Measurements from ENCODE around the gene PDGFB.

PDGFB gene

DNA sequence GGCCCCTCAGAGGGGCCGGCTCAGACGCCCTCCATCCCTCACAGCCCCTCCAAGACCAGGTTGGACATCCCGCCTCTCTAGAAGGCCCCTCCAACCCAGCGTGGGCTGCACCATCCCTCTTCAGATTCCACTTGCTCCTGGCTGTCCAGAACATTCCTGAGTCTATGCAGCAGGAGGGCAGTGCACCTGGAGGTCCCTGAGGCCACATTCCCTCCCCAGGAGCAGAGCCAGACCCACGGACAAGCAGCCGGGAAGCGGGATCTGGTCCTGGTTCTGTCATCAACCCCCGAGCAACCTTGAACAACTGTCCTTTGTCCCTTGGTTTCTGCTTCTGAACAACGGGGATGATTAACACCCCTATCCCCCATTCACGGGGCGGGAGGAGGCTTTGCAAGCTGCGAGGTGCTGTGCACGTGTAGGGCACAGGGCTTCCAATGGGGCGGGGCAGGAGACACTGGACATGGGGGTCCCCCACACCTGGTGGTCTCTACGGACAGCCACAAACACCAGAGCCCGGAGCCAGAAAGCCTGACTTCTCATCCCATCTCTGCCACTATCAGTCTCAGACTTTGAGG, 13.2 kb upstream of the PDGFB start:
- no peak for DNase-seq
- in situ Hi-C loops (cut with MboI; ENCODE audit: low pct_unique_long_range_greater_than_20kb, low sequenced_read_pairs), result no loop called here

DNA sequence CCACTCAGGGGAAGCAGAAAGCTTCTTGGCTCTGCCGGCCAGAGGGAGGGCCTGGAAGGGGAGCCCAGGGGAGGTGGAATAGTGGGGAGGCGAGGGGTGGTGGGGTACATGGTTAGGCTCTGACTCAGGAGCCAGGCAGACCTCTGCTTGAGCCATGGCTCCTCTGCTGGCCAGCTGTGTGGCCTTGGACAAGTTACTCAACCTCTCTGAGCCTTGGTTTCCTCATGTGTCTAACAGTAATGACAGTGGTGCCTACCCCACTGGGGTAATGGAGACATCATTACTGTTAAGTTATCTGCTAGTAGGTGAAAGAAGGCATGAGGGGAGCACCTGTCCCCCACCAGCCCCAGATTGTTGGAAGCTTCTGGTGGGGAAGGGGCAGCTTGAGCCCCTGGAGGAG, 12.2 kb upstream of the PDGFB start:
- DNase-seq, result no peak
- in situ Hi-C loops (cut with MboI; ENCODE audit: low pct_unique_long_range_greater_than_20kb, low sequenced_read_pairs), result no loop called here

DNA sequence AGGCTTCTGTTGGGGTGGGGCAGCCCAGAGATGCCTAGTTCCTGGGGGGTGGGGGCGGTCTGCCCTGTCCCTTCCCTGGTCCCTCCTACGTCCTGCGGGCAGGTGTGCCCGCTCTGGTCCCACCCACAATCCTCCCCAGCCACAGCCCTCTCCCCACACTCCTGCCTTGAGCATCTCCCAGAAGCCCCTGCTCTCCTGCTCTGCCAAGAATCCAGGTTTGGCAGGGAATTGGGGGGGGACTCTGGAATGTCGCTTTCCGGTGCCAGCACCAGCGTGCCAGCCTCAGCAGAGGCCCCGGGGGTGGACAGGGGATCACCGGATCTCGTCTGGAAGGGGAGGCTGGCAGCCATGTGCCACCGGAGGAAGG, 11.4 kb upstream of the PDGFB start:
- no peak for DNase-seq
- in situ Hi-C loops (cut with MboI; ENCODE audit: low pct_unique_long_range_greater_than_20kb, low sequenced_read_pairs), result no loop called here

DNA sequence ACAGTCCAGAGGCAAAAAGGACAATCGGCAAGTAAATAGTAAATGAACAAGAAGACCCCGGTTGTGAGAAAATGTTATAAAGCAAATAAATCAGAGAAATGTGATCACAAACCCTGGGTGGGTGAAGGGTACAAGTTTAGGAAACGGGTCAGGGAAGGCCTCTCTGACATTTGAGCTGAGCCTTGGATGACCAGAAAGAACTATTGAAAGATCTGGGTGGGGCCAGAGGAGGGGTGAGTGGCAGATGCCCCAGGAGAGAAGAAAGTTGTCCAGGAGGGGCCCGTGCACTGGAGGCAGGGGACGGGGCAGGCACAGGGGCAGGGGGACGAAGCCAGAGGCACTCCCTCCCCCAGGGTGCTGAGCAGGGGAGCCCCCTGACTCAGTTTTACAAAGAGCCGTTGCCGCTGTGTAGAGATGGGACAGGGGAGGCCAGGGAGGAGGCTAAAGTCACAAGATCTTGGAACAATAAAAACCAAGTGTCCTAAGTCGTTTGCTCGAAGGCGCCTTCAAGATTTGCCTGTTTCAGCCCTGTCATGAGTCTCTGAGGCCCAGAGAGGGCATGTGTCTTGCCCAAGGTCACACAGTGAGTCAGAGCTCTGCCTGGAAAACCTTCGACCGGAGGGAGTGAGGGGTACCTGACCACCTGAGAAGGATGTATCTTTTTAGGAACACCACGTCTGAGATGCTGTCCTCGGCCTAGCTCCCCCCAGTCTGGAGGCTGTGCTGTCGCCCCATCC, 10.8 kb upstream of the PDGFB start:
- DNase-seq, result no peak
- in situ Hi-C loops (cut with MboI; ENCODE audit: low pct_unique_long_range_greater_than_20kb, low sequenced_read_pairs), result no loop called here

DNA sequence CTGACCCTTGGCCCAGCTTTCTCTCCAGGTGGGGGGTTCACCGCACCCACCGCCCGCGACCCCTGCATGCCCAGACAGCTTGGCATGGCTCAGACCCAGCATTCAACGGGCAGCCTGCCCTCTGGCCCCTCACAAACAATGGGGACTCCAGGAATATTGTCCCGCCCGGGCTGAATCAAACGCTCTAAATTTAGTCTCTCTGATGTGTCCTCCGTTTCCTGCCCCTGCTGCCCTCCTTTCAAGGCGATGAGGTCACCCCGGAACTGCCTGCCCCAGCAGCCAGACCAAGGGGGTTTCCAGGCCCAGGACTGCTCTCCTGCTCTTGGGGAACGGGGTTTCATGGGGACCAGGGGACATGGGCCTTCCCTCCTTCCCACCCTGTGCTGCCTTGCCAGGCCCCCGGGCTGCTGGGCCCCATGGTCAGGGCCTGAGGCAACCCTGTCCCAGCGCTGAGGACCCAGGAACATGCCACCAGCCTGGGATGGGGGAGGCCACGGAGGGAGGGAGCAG, 10.1 kb upstream of the PDGFB start:
- in situ Hi-C loops (cut with MboI; ENCODE audit: low pct_unique_long_range_greater_than_20kb, low sequenced_read_pairs), result no loop called here

DNA sequence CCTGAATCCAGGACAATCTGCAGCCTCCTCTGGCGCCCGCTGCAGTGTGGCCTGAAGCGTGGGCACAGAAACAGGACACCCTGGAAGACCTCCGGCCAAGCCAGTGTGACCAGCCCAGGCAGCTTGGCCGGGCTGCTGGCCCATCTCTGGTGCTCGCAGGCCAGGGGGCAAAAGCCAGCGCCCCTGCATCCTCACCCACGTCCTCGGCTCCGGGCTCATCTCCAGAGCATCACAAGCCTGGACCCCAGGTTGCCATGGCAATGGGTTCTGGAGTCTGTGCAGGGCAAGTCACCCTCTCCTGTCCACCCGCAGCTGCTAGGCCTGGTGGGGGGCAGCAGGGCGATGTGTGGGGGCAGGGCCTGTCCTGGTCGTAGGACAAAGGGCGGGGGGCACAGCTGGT, 9.3 kb upstream of the PDGFB start:
- in situ Hi-C loops (cut with MboI; ENCODE audit: low pct_unique_long_range_greater_than_20kb, low sequenced_read_pairs), result no loop called here
- no peak for DNase-seq

More for the DNA sequence above, 10.1 kb upstream of the PDGFB start:
- no peak for DNase-seq

DNA sequence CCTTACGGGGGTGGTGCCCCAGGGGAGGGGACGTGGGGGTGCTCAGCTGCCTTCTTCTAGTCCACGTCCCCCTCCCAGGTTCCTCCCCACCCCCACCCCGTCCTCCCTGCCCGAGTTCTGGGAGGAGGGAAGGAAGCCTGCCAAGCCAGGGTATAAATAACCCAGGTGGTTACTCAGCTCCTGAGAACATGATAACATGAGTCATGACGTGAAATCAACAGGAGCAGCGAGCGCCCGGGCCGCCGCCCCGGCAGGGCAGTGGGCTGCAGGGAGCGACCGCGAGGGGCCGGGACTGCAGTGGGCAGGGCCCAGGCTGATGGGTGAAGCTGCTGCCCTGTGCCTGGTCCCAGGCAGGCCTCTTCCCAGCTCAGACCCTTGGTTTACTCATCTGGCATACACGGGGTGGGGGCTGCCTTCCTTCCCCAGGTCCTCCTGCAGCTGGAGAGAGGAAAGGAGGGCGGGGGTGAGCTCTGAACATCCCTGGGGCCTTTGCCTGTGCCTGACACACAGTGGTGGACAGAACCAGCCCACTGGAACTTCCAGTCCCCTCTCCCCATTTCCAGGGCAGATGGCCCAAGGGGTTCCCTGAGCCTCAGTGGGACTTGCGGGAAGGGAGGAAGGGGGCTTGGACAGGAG, 8.8 kb upstream of the PDGFB start:
- in situ Hi-C loops (cut with MboI; ENCODE audit: low pct_unique_long_range_greater_than_20kb, low sequenced_read_pairs), result no loop called here
- no peak for DNase-seq

DNA sequence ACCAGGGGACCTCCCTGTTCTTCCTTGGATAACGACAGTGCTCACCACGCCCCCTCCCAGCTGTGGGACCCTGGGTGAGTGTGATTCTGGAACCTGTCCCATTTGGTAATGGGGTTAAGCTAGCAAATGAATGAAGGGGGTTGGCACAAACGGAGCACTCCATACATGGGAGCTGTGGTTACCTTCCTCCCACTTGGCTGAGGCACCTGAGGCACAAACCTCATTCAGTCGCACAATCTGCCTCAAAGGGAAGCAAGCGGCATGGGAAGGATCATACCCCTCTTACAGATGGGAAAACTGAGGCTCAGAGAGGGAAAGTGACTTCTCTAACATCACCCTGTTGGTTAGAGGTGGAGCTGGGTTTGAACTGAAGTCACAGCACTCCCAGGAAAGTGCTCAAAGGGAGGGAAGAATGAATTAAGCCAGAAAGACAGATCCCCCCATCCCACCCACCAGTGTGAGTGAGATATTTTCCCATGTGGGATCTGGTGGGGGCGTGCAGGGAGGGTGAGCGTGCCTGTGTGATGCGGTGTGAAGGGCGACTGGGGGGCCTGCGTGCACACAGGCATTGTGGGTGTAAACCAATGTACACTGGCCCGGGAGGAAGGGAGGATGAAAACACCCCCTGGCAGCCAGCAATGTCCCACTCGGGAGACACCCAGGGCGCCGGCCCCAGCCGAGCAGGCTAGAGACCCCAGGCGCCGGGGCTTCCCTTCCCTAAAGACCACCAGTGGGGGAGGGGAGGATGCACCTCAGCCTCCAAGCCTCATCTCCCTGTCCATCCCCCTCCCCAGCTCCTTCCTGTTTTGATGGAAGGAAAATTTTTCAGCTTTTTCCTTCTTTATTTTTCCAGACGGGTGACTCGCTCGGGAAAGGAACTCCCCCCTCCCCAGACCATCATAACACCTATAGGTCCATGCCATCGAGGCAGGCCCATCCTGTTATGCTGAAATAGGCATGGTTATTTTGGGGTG, 8.0 kb upstream of the PDGFB start:
- no peak for DNase-seq
- in situ Hi-C loops (cut with MboI; ENCODE audit: low pct_unique_long_range_greater_than_20kb, low sequenced_read_pairs), result no loop called here

DNA sequence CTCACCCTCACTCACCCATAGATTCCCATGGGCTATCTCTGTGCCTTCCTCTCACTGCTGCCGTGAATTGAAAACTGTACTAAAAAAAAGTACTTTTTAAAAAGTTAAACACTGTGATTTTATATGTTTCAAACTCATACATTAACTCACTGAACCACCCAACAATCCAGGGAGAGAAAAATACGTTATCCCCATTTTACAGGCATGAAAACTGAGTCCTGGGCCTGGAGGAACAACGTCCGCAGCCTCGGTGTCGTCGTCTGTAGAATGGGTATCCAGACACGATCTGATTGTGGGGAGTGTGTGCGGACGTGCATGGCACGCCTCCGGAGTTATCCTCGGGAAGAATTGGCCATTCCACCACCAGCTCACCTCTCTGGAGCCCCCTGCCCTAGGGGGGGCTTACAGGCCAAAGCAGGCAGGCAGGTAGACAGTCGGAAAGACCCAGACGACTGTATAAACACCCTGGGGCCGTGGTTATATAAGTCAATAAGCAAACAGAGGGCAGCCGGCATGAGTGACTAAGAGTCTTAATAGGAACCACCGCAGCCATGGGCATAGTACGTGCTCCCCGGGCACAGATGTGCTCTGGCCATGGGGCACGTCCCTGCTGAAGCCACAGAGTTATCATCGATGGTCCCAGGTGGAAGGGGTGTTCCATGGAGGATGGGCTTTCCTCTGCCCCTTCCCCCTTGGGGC, 7.1 kb upstream of the PDGFB start:
- in situ Hi-C loops (cut with MboI; ENCODE audit: low pct_unique_long_range_greater_than_20kb, low sequenced_read_pairs), result no loop called here
- DNase-seq, result no peak

DNA sequence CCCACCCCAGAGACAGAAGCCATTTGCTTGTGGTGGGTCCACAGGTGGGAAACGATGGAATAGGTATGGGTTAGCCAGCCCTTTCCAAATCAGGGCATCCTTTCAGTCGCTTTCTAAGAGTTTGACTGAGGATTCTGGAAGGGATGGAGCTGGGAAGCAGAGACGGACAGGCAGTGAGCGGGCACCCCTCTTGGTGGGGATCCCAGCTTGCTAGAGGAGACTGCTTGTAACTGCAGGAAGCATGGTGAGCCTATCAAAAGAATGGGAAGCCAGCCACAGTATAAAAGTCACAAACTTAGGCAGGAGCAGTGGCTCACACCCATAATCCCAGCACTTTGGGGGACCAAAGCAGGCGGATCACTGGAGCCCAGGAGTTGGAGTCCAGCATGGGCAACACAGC, 6.1 kb upstream of the PDGFB start:
- no peak for DNase-seq
- in situ Hi-C loops (cut with MboI; ENCODE audit: low pct_unique_long_range_greater_than_20kb, low sequenced_read_pairs), result no loop called here

DNA sequence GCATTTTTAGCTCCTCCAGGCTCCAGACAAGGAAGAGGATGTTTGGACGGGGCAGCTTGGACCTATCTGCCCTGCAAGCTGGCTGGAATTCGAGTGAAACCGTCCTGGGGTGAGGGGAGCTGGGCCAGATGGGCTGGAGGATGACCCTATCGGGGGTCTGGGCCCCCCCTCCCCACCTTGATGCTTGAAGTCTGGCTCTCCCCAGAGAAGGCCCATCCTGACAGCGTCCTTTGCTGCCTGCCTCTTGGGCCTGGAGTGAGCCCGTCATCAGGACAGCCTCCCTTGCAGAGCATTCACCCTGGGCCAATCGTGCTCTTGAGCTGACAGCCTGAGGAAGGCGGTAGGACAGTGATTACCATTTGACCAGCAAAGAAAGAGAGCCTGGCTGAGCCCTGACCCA, 5.3 kb upstream of the PDGFB start:
- in situ Hi-C loops (cut with MboI; ENCODE audit: low pct_unique_long_range_greater_than_20kb, low sequenced_read_pairs), result no loop called here
- DNase-seq, result no peak

DNA sequence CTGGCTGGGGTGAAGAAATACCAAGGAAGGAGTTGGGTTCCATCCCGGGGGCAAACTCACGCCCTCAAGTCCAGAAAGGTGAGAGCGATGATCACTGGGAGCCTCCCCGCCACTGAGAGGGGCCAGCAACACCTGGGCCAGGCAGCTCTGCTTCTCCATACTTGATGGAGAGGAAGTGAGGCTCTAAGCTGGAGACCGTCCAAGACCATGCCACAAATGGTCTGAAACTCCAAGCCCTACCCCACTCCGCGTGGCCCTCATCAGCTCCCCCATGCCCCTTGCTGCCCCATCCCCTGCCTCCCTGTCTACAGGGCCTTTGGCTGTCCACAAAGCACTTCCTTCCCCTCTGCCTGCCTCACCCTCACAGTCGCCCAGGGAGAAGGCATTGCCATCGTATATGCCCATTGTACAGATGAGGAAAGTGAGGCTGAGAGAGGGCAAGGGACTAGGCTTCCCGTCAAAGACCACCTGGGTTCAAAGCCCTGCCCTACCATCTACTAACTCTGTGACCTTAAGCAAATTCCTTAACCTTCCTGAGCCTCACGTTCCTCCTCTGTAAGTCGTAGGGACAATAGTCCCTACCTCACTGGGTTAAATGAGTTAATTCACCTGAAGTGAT, 4.4 kb upstream of the PDGFB start:
- no peak for DNase-seq
- in situ Hi-C loops (cut with MboI; ENCODE audit: low pct_unique_long_range_greater_than_20kb, low sequenced_read_pairs), result no loop called here

DNA sequence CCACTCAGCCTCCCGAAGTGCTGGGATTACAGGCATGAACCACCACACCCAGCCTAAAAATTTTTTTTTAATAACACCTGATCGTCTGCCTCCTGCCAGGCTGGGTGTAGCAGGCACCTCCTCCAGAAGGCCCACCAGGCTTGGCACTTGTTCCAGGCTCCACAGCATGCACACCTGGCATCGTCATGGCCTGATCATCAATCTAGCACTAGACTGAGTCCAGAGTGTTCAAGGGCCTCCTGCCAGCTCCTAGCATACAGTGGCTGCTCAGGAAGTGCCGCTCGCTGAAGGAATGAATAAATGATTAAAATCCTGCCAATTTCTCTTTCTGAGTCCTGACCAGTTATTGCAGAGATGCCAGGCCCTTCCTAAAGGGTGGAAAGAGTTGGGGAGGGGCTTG, 3.5 kb upstream of the PDGFB start:
- in situ Hi-C loops (cut with MboI; ENCODE audit: low pct_unique_long_range_greater_than_20kb, low sequenced_read_pairs), result no loop called here
- no peak for DNase-seq

DNA sequence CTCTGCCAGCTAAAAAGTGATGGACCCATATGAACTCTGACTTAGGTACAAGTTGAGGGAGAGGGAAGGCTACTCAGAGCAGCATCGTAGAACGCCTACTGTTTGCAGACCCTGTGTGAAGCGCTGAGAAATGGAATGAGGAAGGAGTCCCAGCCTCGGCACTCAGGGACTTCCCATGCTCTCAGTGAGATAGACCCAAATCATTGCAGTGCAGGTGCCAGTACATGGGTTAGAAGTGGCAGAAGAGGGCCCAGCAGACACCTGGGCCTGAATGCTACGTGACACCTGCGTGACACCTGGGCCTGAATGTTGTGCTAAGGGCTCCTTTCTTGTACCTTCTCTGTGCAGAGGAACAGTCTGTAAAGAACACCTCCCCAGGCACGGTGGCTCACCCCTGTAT, 2.6 kb upstream of the PDGFB start:
- no peak for DNase-seq
- in situ Hi-C loops (cut with MboI; ENCODE audit: low pct_unique_long_range_greater_than_20kb, low sequenced_read_pairs), result no loop called here

DNA sequence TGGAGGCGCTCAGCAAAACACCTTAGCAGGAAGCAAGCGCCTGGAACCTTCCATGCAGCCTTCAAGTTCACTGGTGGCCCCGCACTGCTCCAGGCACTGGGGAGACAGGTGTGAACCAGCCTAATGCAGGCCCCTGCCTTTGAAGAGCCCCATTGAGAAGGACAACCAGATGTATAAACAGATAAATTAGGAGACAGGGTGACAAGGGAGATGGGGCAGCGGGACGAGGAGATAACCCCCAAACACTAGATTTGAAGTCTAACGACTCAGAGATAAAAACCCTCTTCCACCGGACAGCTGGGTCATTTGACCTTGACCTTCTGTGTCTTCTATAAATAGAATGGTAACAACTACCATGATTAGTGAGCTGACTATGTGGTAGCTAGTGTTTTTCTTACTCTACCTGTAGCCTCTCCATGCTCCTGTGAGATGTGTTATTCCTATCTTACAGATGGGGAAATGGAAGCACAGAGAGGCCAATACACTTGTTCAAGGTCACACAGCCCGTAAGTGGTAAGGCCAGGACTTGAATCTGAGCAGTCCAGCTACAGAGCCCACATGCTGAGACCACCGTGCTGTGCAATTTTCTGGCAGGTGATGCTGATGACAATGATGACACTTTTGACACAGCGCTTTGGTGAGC, 2.0 kb upstream of the PDGFB start:
- in situ Hi-C loops (cut with MboI; ENCODE audit: low pct_unique_long_range_greater_than_20kb, low sequenced_read_pairs), result no loop called here
- no peak for DNase-seq

DNA sequence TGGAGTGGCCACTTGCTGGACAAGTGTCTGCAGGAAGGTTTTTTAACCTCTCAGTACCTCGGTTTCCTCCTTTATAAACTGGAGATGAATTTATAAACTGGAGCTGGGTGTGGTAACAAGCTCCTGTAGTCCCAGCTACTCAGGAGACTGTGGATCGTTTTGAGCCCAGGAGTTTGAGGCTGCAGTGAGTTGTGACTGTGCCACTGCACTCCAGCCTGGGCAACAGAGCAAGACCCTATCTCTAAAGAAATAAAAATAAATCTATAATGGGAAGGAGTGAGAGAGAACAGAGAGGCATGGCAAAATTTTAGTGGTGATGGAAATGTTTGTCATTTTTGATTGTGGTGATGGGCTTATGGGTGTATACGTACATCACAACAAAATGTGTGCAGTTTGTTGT, 1.4 kb upstream of the PDGFB start:
- in situ Hi-C loops (cut with MboI; ENCODE audit: low pct_unique_long_range_greater_than_20kb, low sequenced_read_pairs), result no loop called here
- no peak for DNase-seq

DNA sequence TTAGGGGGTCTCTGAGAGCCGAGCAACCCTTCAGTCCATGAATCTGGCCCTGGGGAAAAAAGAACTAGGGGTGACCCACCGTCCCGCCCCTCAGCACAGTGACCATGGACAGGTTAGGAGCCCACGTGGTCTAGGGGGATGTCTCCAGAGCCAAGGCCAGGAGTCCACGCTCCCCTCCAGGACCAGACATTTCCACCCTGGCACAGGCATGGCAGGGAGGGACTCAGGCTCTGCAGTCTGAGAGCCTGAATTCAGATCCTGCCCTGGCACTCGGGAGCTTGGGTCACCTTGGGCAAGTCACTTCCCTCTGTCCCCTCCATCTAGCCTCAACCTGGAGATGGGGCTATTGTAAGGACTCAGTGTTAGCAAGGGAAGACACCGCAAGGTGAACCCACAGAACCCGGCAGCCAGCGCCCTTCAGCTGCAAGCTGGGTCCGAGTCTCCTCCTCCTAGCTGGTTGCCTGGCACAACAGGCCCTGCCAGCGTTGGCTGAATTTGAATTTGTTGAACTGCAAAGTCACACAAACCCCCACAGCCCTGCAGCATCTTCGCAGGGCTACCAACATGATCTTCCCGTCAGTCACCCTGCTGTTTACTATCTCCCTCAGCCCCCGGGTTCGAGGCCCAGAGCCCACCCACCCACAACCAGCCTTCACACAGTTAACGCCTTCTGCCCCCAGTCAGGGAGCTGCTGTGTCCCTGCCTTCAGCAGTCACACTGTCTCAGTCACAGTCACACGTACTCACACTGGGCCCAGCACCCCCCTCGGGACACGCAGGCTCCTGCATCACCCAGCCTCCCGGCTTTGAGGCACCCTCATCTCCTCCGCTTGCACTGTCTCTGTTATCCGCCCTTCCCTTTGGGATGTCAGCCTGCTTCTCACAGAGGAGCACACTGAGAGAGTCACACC, 603 bp upstream of the PDGFB start:
- DNase-seq, result no peak
- in situ Hi-C loops (cut with MboI; ENCODE audit: low pct_unique_long_range_greater_than_20kb, low sequenced_read_pairs), result no loop called here

Data from KBM-7 (cell line).